GM12891 (cell line): ENCODE results near the gene CPN1.
"Not testable (repeated sequence)": the region's sequence is repeated elsewhere in the genome, so short reads cannot be mapped to it uniquely, and the experiment has no call there.

Experiments
- DNase-seq: peaks from one replicate; pipeline ENCODE4 v3.0.0; 2011; ENCODE audit warnings: low spot score; ENCODE audit not compliant: insufficient read length
- FAIRE-seq: peaks from 2 replicates; lab custom pipeline; 2011; peaks lifted over from hg19 to GRCh38; lab: Jason Lieb, UNC
- PAX5 ChIP-seq: IDR thresholded peaks from 2 replicates; pipeline ENCODE4 v1.6.1; 2011; ENCODE audit warnings: low read length, moderate library complexity, mild to moderate bottlenecking; ENCODE audit not compliant: insufficient read depth, severe bottlenecking
- POLR2A ChIP-seq: IDR thresholded peaks from 2 replicates; pipeline ENCODE4 v1.6.1; 2011; ENCODE audit warnings: low read depth, low read length, control low read depth
- POLR2AphosphoS5 ChIP-seq: IDR thresholded peaks from 2 replicates; pipeline ENCODE4 v1.6.1; 2011; ENCODE audit warnings: low read depth, low read length, control low read depth
- POU2F2 ChIP-seq: IDR thresholded peaks from 2 replicates; pipeline ENCODE4 v1.6.1; 2011; ENCODE audit warnings: low read depth, mild to moderate bottlenecking, control low read depth, low read length, moderate library complexity
- SPI1 ChIP-seq: IDR thresholded peaks from 2 replicates; pipeline ENCODE4 v1.6.1; 2011; ENCODE audit warnings: low read depth, low read length, control low read depth
- TAF1 ChIP-seq: IDR thresholded peaks from 2 replicates; pipeline ENCODE4 v1.6.1; 2011; ENCODE audit warnings: low read depth, low read length, control low read depth

CPN1 gene

GRCh38 chr10:100109670-100110069, 28.0 kb upstream of the CPN1 start:
- FAIRE-seq (no peak), DNase-seq (no peak)
- TF ChIP-seq POLR2AphosphoS5 = no peak
- TF ChIP-seq POLR2A = no peak

DNA sequence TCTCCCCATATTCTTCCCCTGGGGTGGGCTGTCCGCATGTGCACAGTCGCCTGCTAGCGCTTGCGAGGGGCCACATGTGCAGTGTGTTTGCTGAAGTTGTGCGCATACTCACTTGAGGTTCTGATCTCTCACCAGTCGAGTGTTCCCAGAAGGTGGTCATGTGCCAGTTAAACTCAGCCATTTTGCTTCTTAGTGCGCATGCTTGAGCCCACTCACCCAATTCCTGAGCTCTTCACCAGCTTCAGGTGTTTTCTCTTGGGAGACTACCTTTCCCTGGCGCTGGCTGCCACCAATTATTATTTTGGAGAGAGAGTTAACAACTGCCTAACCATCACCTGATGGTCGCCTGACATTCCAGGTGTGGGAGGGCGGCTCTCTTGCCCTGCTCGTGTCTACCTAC, 25.2 kb upstream of the CPN1 start:
- DNase-seq = no peak
- FAIRE-seq = no peak
- no peak for TF ChIP-seq POLR2AphosphoS5
- no peak for TF ChIP-seq POU2F2
- no peak for TF ChIP-seq TAF1
- TF ChIP-seq PAX5 = no peak
- no peak for TF ChIP-seq SPI1
- no peak for TF ChIP-seq POLR2A

DNA sequence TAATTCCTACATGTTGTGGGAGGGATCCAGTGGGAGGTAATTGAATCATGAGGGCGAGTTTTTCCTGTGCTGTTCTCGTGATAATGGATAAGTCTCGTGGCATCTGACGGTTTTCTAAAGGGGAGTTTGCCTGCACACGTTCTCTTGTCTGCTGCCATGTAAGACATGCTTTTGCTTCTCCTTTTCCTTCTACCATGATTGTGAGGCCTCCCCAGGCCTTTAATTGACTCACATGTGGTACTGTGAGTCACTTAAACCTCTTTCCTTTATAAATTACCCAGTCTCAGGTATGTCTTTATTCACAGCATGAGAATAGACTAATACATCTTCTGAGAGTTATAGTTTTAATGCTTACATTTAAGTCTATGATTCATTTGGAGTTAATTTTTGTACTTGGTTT, 22.6 kb upstream of the CPN1 start:
- no peak for FAIRE-seq
- no peak for TF ChIP-seq POLR2AphosphoS5
- no peak for TF ChIP-seq POU2F2
- no peak for TF ChIP-seq TAF1
- TF ChIP-seq PAX5 = no peak
- no peak for TF ChIP-seq POLR2A
- no peak for TF ChIP-seq SPI1
- no peak for DNase-seq

GRCh38 chr10:100103581-100103980, 21.9 kb upstream of the CPN1 start:
- FAIRE-seq = no peak
- no peak for DNase-seq
- no peak for TF ChIP-seq SPI1
- no peak for TF ChIP-seq PAX5
- TF ChIP-seq POLR2AphosphoS5 = no peak
- TF ChIP-seq TAF1 = no peak
- no peak for TF ChIP-seq POU2F2
- no peak for TF ChIP-seq POLR2A

- DNase-seq (no peak), FAIRE-seq (no peak)
- TF ChIP-seq SPI1 (no peak), POLR2AphosphoS5 (no peak)
These were observed 19.8 kb upstream of the CPN1 start for GRCh38 chr10:100101192-100102076.

- TF ChIP-seq PAX5 (no peak), TAF1 (no peak), POU2F2 (no peak), SPI1 (no peak), POLR2AphosphoS5 (no peak), POLR2A (no peak)
- DNase-seq = no peak
- no peak for FAIRE-seq
These were observed 19.0 kb upstream of the CPN1 start for GRCh38 chr10:100100651-100101184.

GRCh38 chr10:100089241-100089640, 7.6 kb upstream of the CPN1 start:
- TF ChIP-seq POLR2A (no peak), POU2F2 (no peak), TAF1 (no peak), PAX5 (no peak), SPI1 (no peak), POLR2AphosphoS5 (no peak)
- DNase-seq (no peak), FAIRE-seq (no peak)

DNA sequence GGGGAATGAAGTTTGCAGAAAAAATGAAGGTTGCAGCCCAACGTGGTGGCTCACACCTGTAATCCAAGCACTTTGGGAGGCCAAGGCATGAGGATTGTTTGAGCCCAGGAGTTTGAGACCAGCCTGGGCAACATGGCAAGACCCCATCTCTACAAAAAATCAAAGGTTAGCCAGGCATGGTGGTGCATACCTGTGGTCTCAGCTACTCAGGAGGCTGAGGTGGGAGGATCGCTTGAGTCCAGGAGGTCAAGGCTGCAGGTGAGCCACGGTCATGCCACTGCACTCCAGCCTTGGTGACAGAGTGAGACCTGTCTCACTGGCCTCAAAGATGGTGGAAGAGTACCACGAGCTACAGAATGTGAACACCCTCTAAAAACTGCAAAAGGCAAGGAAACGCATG, 5.0 kb upstream of the CPN1 start:
- FAIRE-seq, DNase-seq: not testable (repeated sequence)

DNA sequence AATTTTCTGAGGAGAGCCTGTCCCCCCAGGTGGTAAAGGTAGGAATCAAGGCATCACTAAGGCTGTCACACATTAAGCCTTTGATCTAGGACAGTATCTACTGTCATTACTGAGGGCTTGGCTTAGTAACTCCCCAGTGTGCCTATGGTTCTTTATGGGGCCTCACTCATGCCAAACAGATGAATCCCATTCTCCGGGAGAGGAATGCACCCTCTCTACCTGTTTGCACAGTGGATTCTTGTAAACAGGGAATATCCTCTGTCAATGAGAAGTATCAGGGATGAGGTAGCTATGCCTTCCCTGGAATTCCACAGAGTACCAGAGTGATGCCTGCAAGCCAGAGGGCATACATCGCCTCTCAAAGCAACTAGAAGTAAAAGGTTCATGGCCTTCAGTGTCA, 3.9 kb upstream of the CPN1 start:
- DNase-seq (no peak), FAIRE-seq (no peak)
- no peak for TF ChIP-seq POLR2A
- TF ChIP-seq SPI1 = no peak

DNA sequence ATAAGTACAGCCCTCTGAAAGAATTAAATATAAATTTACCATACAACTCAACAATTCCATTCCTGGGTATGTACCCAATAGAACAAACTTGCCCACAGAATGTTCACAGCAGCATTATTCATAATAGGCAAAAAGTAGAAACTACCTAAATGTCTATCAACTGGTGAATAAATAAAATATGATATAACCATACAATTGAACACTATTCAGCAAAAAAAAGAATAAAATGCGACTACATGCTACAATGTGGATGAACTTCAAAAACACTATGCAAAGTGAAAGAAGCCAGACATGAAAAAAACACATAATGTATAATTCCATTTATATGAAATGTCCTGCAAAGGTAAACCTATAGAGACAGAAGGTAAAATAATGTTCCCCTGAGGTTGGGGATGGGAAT, 2.0 kb upstream of the CPN1 start:
- FAIRE-seq (no peak), DNase-seq (no peak)
- TF ChIP-seq POLR2A (no peak), PAX5 (no peak), POLR2AphosphoS5 (no peak), SPI1 (no peak), TAF1 (no peak), POU2F2 (no peak)

- DNase-seq, FAIRE-seq: not testable (repeated sequence)
These were observed 607 bp upstream of the CPN1 start for GRCh38 chr10:100082276-100082675.

DNA sequence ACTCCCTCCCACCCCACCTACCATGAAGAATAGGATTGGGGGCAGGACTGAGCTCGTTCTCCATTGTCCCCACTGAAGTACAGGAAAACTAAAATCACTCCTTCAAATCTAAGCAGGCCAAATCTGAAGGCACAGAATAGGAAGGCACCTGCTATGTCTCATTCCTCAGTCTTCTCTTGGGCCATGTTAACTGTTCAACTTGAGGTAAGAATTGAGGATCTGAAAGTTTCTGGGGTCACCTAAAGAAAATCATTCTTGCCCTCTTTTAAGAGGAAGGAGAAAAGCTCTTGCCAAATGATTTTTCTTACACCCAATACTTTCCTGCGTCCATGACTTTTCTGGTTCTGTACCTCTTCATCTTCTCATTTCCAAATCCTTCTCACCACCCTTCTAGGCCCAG, 4.9 kb downstream of the CPN1 start:
- DNase-seq (peak; percentile 16), FAIRE-seq (peak; percentile 78)
- TF ChIP-seq POLR2AphosphoS5 (no peak), SPI1 (peak; percentile 92), POLR2A (no peak), PAX5 (no peak), TAF1 (no peak), POU2F2 (no peak)
